Osteoblast (primary cell): Measurements from ENCODE around the gene AHNAK. TPM values are rescaled to one million over a fixed set of nuclear protein-coding genes. Genes with fewer than 3 reads are reported as not detected.

Experiments
- DNase-seq: peaks from one replicate; pipeline ENCODE4 v3.0.0; 2011; ENCODE audit warnings: low spot score, mixed read lengths; ENCODE audit not compliant: insufficient read length; ENCODE audit errors: missing footprints
- H2AFZ ChIP-seq: 2 replicates; pipeline ENCODE4 v1.6.0; 2011; ENCODE audit warnings: mild to moderate bottlenecking, low read length
- H3K27ac ChIP-seq: 2 replicates; pipeline ENCODE4 v1.5.1; 2011; ENCODE audit warnings: mild to moderate bottlenecking, low read depth, low read length, moderate library complexity
- H3K27me3 ChIP-seq: 2 replicates; pipeline ENCODE4 v1.6.0; 2012; ENCODE audit warnings: mild to moderate bottlenecking, control low read depth, inconsistent platforms, low read length, moderate library complexity; ENCODE audit not compliant: insufficient read depth
- H3K36me3 ChIP-seq: 2 replicates; pipeline ENCODE4 v1.5.1; 2011; ENCODE audit warnings: mild to moderate bottlenecking, low read length, control low read depth, moderate library complexity; ENCODE audit not compliant: insufficient read depth
- H3K4me1 ChIP-seq: 2 replicates; pipeline ENCODE4 v1.5.1; 2011; ENCODE audit warnings: mild to moderate bottlenecking, low read length, control low read depth, moderate library complexity; ENCODE audit not compliant: insufficient read depth
- H3K4me2 ChIP-seq: 2 replicates; pipeline ENCODE4 v1.6.0; 2011; ENCODE audit warnings: mild to moderate bottlenecking, low read length; ENCODE audit not compliant: insufficient read depth
- H3K4me3 ChIP-seq: fragments of 200-600 bp; sonication (generic); 3 replicates; pipeline ENCODE4 v1.5.1; 2012; ENCODE audit warnings: mild to moderate bottlenecking, low read length, inconsistent platforms; ENCODE audit not compliant: insufficient read depth
- H3K79me2 ChIP-seq: 2 replicates; pipeline ENCODE4 v1.6.0; 2012; ENCODE audit warnings: mild to moderate bottlenecking, low read length, control low read depth, inconsistent platforms; ENCODE audit not compliant: insufficient read depth
- H3K9me3 ChIP-seq: 2 replicates; pipeline ENCODE4 v1.5.1; 2011; ENCODE audit warnings: low read depth, low read length, control low read depth
- H4K20me1 ChIP-seq: 2 replicates; pipeline ENCODE4 v1.6.0; 2012; ENCODE audit warnings: mild to moderate bottlenecking, low read length, control low read depth; ENCODE audit not compliant: insufficient read depth
- CTCF ChIP-seq: IDR thresholded peaks from 2 replicates; pipeline ENCODE4 v1.5.1; 2011; ENCODE audit warnings: mild to moderate bottlenecking, low read depth, low read length, moderate library complexity; ENCODE audit errors: extremely low read depth
- total RNA-seq: library from RNA; depleted of rRNA; stranded (reverse); fragments of >200 nt; gene quantifications from 2 replicates; pipeline ENCODE4 v1.2.3, GENCODE V29; 2012

Gene AHNAK
- total RNA-seq, 1 donor = 720 TPM

GRCh38 chr11:62468577-62468976 is 78.0 kb downstream of the AHNAK start:
- Histone ChIP-seq H3K9me3 (no peaks in the 10 kb centered on the region), H3K4me1 (peaks cover 10% of the 10 kb centered on the region), H3K36me3 (no peaks in the 10 kb centered on the region), H3K4me3 (no peak overlapping the region), H2AFZ (no peak overlapping the region), H3K79me2 (no peaks in the 10 kb centered on the region), H3K4me2 (no peak overlapping the region), H3K27ac (no peak overlapping the region), H3K27me3 (no peaks in the 10 kb centered on the region), H4K20me1 (no peaks in the 10 kb centered on the region)
- DNase-seq = no peak
- TF ChIP-seq CTCF = no peak

GRCh38 chr11:62466444-62466843 is 80.2 kb downstream of the AHNAK start:
- no peaks in the 10 kb centered on the region for H3K9me3 ChIP-seq
- H3K36me3 ChIP-seq = no peaks in the 10 kb centered on the region
- no peak for TF ChIP-seq CTCF
- no peaks in the 10 kb centered on the region for H3K79me2 ChIP-seq
- no peaks in the 10 kb centered on the region for H3K27me3 ChIP-seq
- no peak overlapping the region for H3K4me2 ChIP-seq
- no peak overlapping the region for H2AFZ ChIP-seq
- no peak overlapping the region for H3K27ac ChIP-seq
- H3K4me1 ChIP-seq = peaks cover 13% of the 10 kb centered on the region
- H4K20me1 ChIP-seq = no peaks in the 10 kb centered on the region
- DNase-seq = peak; percentile 42
- no peak overlapping the region for H3K4me3 ChIP-seq

- no peak for DNase-seq
- no peak overlapping the region for H3K4me2 ChIP-seq
- no peak overlapping the region for H2AFZ ChIP-seq
- H3K27me3 ChIP-seq = no peaks in the 10 kb centered on the region
- no peak overlapping the region for H3K4me3 ChIP-seq
- H4K20me1 ChIP-seq = no peaks in the 10 kb centered on the region
- no peaks in the 10 kb centered on the region for H3K9me3 ChIP-seq
- TF ChIP-seq CTCF = no peak
- peaks cover 15% of the 10 kb centered on the region for H3K4me1 ChIP-seq
- no peaks in the 10 kb centered on the region for H3K79me2 ChIP-seq
- H3K27ac ChIP-seq = no peak overlapping the region
- H3K36me3 ChIP-seq = no peaks in the 10 kb centered on the region
Measured at GRCh38 chr11:62464655-62465054, 82.0 kb downstream of the AHNAK start.

- TF ChIP-seq CTCF = no peak
- Histone ChIP-seq H3K9me3 (no peaks in the 10 kb centered on the region), H4K20me1 (no peaks in the 10 kb centered on the region), H2AFZ (peak overlapping the region; percentile 73), H3K27ac (no peak overlapping the region), H3K27me3 (no peaks in the 10 kb centered on the region), H3K4me3 (no peak overlapping the region), H3K4me1 (peaks cover 28% of the 10 kb centered on the region), H3K79me2 (no peaks in the 10 kb centered on the region), H3K36me3 (no peaks in the 10 kb centered on the region), H3K4me2 (no peak overlapping the region)
- DNase-seq = no peak
Measured at GRCh38 chr11:62463121-62463542, 83.5 kb downstream of the AHNAK start.
